ENCODE results near the gene TMEM242.

The TMEM242 gene

DNA sequence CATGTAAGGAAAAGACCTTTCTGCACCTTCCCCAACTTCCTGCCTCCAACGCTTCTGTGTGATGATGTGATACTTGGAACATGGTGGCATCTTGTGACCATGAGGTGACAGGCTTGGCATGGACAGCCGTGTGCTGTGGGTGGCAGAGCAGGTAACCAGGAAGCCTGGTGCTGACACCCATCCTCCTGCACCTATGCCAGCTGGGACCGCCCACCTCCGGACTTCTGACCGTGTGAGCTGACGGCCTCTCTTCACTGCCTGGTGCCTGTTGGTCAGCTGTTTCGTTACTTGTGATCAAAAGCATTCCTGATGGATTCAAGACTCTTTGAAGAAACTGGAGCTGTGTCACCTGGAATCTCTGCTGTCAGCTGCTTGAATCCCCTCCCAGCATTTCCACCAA, 70.3 kb downstream of the TMEM242 start:
- H2BK5ac ChIP-seq (ENCODE audit: low read depth, low read length, poor library complexity, severe bottlenecking) = no peak overlapping the region
- no peak overlapping the region for H3K14ac ChIP-seq (ENCODE audit: low read length in 2 of 2)
- no peak overlapping the region for H3K27ac ChIP-seq (ENCODE audit: low read length, poor library complexity, severe bottlenecking)
- H2BK12ac ChIP-seq (ENCODE audit: low read length in 2 of 2) = no peak overlapping the region
- no peak for DNase-seq
- H2BK15ac ChIP-seq (ENCODE audit: low read depth, poor library complexity, severe bottlenecking) = no peak overlapping the region
- no peaks in the 10 kb centered on the region for H3K79me1 ChIP-seq (replicated peaks; ENCODE audit: low read length, poor library complexity, severe bottlenecking)
- H3K27me3 ChIP-seq (ENCODE audit: control insufficient read depth in 1 of 2, insufficient read depth in 1 of 2, low read length in 2 of 2) = peaks cover 38 to 56% of the 10 kb centered on the region in 2 experiments
- H3K9me3 ChIP-seq (ENCODE audit: control insufficient read depth, low read length) = peaks cover 3% of the 10 kb centered on the region
- no peaks in the 10 kb centered on the region for H3K36me3 ChIP-seq (ENCODE audit: control insufficient read depth in 1 of 2, insufficient read depth in 2 of 2, low read depth in 1 of 2, low read length in 2 of 2)
- H3K4me1 ChIP-seq (ENCODE audit: control insufficient read depth, insufficient read depth, low read depth, low read length) = no peaks in the 10 kb centered on the region
- H3K18ac ChIP-seq (ENCODE audit: low read depth in 1 of 2, low read length in 2 of 2) = no peak overlapping the region
- no peak overlapping the region for H3K4me2 ChIP-seq (ENCODE audit: low read length, poor library complexity, severe bottlenecking)
- H4K8ac ChIP-seq (ENCODE audit: low read length) = no peak overlapping the region
- H4K91ac ChIP-seq (ENCODE audit: low read length) = no peak overlapping the region
- H2AK5ac ChIP-seq (ENCODE audit: low read length, severe bottlenecking) = no peak overlapping the region
- no peak overlapping the region for H3K9ac ChIP-seq (ENCODE audit: low read length)
- WGBS = 80% methylated on average over 7 of the region's 7 CpGs
- no peak overlapping the region for H3K4me3 ChIP-seq (ENCODE audit: insufficient read depth in 1 of 2, low read depth in 1 of 2, low read length in 2 of 2)
- H2BK120ac ChIP-seq (ENCODE audit: low read depth, low read length) = no peak overlapping the region
- H3K4ac ChIP-seq (ENCODE audit: low read depth in 1 of 2, low read length in 2 of 2) = no peak overlapping the region
- H3K23ac ChIP-seq (ENCODE audit: low read length in 2 of 2) = no peak overlapping the region
- no peak overlapping the region for H2AFZ ChIP-seq (ENCODE audit: low read depth, low read length)

- Histone ChIP-seq H3K4me2 (ENCODE audit: low read length, poor library complexity, severe bottlenecking) (no peak overlapping the region), H3K9me3 (ENCODE audit: control insufficient read depth, low read length) (peaks cover 3% of the 10 kb centered on the region), H3K14ac (ENCODE audit: low read length in 2 of 2) (no peak overlapping the region), H3K79me1 (replicated peaks; ENCODE audit: low read length, poor library complexity, severe bottlenecking) (no peaks in the 10 kb centered on the region), H2BK15ac (ENCODE audit: low read depth, poor library complexity, severe bottlenecking) (no peak overlapping the region), H4K8ac (ENCODE audit: low read length) (no peak overlapping the region), H3K18ac (ENCODE audit: low read depth in 1 of 2, low read length in 2 of 2) (no peak overlapping the region), H3K36me3 (ENCODE audit: control insufficient read depth in 1 of 2, insufficient read depth in 2 of 2, low read depth in 1 of 2, low read length in 2 of 2) (no peaks in the 10 kb centered on the region), H3K27me3 (ENCODE audit: control insufficient read depth in 1 of 2, insufficient read depth in 1 of 2, low read length in 2 of 2) (peaks cover 33 to 48% of the 10 kb centered on the region in 2 experiments), H4K91ac (ENCODE audit: low read length) (no peak overlapping the region), H3K27ac (ENCODE audit: low read length, poor library complexity, severe bottlenecking) (no peak overlapping the region), H2BK120ac (ENCODE audit: low read depth, low read length) (no peak overlapping the region), H3K23ac (ENCODE audit: low read length in 2 of 2) (no peak overlapping the region), H2AFZ (ENCODE audit: low read depth, low read length) (no peak overlapping the region), H3K4me3 (ENCODE audit: insufficient read depth in 1 of 2, low read depth in 1 of 2, low read length in 2 of 2) (no peak overlapping the region), H2AK5ac (ENCODE audit: low read length, severe bottlenecking) (no peak overlapping the region), H2BK5ac (ENCODE audit: low read depth, low read length, poor library complexity, severe bottlenecking) (no peak overlapping the region), H3K4ac (ENCODE audit: low read depth in 1 of 2, low read length in 2 of 2) (no peak overlapping the region), H3K9ac (ENCODE audit: low read length) (no peak overlapping the region), H2BK12ac (ENCODE audit: low read length in 2 of 2) (no peak overlapping the region), H3K4me1 (ENCODE audit: control insufficient read depth, insufficient read depth, low read depth, low read length) (no peaks in the 10 kb centered on the region)
- 76% methylated on average over 7 of the region's 8 CpGs for WGBS
- no peak for DNase-seq
These were observed 71.6 kb downstream of the TMEM242 start for GRCh38 chr6:157251586-157252247.

- H3K79me1 ChIP-seq (replicated peaks; ENCODE audit: low read length, poor library complexity, severe bottlenecking) = no peaks in the 10 kb centered on the region
- no peak overlapping the region for H3K27ac ChIP-seq (ENCODE audit: low read length, poor library complexity, severe bottlenecking)
- DNase-seq = no peak
- H3K23ac ChIP-seq (ENCODE audit: low read length in 2 of 2) = no peak overlapping the region
- H4K91ac ChIP-seq (ENCODE audit: low read length) = no peak overlapping the region
- H3K4me3 ChIP-seq (ENCODE audit: insufficient read depth in 1 of 2, low read depth in 1 of 2, low read length in 2 of 2) = no peak overlapping the region
- H2BK120ac ChIP-seq (ENCODE audit: low read depth, low read length) = no peak overlapping the region
- no peak overlapping the region for H3K18ac ChIP-seq (ENCODE audit: low read depth in 1 of 2, low read length in 2 of 2)
- no peak overlapping the region for H2BK15ac ChIP-seq (ENCODE audit: low read depth, poor library complexity, severe bottlenecking)
- H3K9me3 ChIP-seq (ENCODE audit: control insufficient read depth, low read length) = peaks cover 3% of the 10 kb centered on the region
- H3K36me3 ChIP-seq (ENCODE audit: control insufficient read depth in 1 of 2, insufficient read depth in 2 of 2, low read depth in 1 of 2, low read length in 2 of 2) = no peaks in the 10 kb centered on the region
- peaks cover 14 to 29% of the 10 kb centered on the region in 2 experiments for H3K27me3 ChIP-seq (ENCODE audit: control insufficient read depth in 1 of 2, insufficient read depth in 1 of 2, low read length in 2 of 2)
- 84% methylated on average over 7 of the region's 8 CpGs for WGBS
- H2BK5ac ChIP-seq (ENCODE audit: low read depth, low read length, poor library complexity, severe bottlenecking) = no peak overlapping the region
- no peak overlapping the region for H3K4me2 ChIP-seq (ENCODE audit: low read length, poor library complexity, severe bottlenecking)
- no peak overlapping the region for H3K14ac ChIP-seq (ENCODE audit: low read length in 2 of 2)
- no peak overlapping the region for H2AK5ac ChIP-seq (ENCODE audit: low read length, severe bottlenecking)
- no peak overlapping the region for H2AFZ ChIP-seq (ENCODE audit: low read depth, low read length)
- no peaks in the 10 kb centered on the region for H3K4me1 ChIP-seq (ENCODE audit: control insufficient read depth, insufficient read depth, low read depth, low read length)
- no peak overlapping the region for H3K4ac ChIP-seq (ENCODE audit: low read depth in 1 of 2, low read length in 2 of 2)
- no peak overlapping the region for H3K9ac ChIP-seq (ENCODE audit: low read length)
- no peak overlapping the region for H4K8ac ChIP-seq (ENCODE audit: low read length)
- H2BK12ac ChIP-seq (ENCODE audit: low read length in 2 of 2) = no peak overlapping the region
These were observed 73.5 kb downstream of the TMEM242 start for GRCh38 chr6:157249826-157250225.

DNA sequence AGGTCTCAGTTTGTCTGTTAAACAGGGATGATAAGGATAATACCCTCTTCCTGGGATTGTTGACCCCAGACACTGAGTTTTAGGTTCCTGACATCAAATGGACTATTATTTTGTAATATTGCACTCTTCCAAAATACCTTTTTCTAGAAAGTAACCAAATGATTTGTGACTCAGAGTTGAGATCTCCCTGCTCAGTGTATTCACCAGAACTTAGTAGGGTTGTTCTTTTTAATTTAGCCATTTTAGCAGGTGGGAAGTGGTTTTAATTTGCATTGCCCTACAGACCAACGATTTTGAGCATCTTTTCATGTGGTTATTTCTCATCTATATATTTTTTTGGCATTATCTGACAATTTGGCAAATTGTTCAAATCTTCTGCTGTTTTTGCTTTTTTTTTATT, 75.1 kb downstream of the TMEM242 start:
- Histone ChIP-seq H3K36me3 (ENCODE audit: control insufficient read depth in 1 of 2, insufficient read depth in 2 of 2, low read depth in 1 of 2, low read length in 2 of 2) (no peaks in the 10 kb centered on the region), H3K4me2 (ENCODE audit: low read length, poor library complexity, severe bottlenecking) (no peak overlapping the region), H2BK120ac (ENCODE audit: low read depth, low read length) (no peak overlapping the region), H4K8ac (ENCODE audit: low read length) (no peak overlapping the region), H3K27ac (ENCODE audit: low read length, poor library complexity, severe bottlenecking) (no peak overlapping the region), H3K4me3 (ENCODE audit: insufficient read depth in 1 of 2, low read depth in 1 of 2, low read length in 2 of 2) (no peak overlapping the region), H2BK5ac (ENCODE audit: low read depth, low read length, poor library complexity, severe bottlenecking) (no peak overlapping the region), H3K4me1 (ENCODE audit: control insufficient read depth, insufficient read depth, low read depth, low read length) (no peaks in the 10 kb centered on the region), H4K91ac (ENCODE audit: low read length) (no peak overlapping the region), H2AFZ (ENCODE audit: low read depth, low read length) (no peak overlapping the region), H3K23ac (ENCODE audit: low read length in 2 of 2) (no peak overlapping the region), H3K9ac (ENCODE audit: low read length) (no peak overlapping the region), H2AK5ac (ENCODE audit: low read length, severe bottlenecking) (no peak overlapping the region), H3K14ac (ENCODE audit: low read length in 2 of 2) (no peak overlapping the region), H3K4ac (ENCODE audit: low read depth in 1 of 2, low read length in 2 of 2) (no peak overlapping the region), H3K9me3 (ENCODE audit: control insufficient read depth, low read length) (peaks cover 3% of the 10 kb centered on the region), H3K27me3 (ENCODE audit: control insufficient read depth in 1 of 2, insufficient read depth in 1 of 2, low read length in 2 of 2) (peaks cover 7 to 31% of the 10 kb centered on the region in 2 experiments), H2BK12ac (ENCODE audit: low read length in 2 of 2) (no peak overlapping the region), H3K79me1 (replicated peaks; ENCODE audit: low read length, poor library complexity, severe bottlenecking) (no peaks in the 10 kb centered on the region), H3K18ac (ENCODE audit: low read depth in 1 of 2, low read length in 2 of 2) (no peak overlapping the region), H2BK15ac (ENCODE audit: low read depth, poor library complexity, severe bottlenecking) (no peak overlapping the region)
- no peak for DNase-seq
- WGBS = no CpG with 5 or more reads among the region's 1 CpG
